Natural killer cell (primary cell): ENCODE measurements around the gene NDUFAF5. TPM values are rescaled to one million over a fixed set of nuclear protein-coding genes. Genes with fewer than 3 reads are reported as not detected.

Experiments used
- ATAC-seq, 3 donors: fragments of 150-1000 bp in 2 of 3; fragments of 200-7000 bp in 1 of 3; cut with Tn5 transposase; 1 replicate in 1 of 3; 2 replicates in 2 of 3; pipeline ENCODE4 v1.10.0; 2021; ENCODE audit warnings: mild to moderate bottlenecking in 2 of 3, moderate library complexity in 2 of 3
- DNase-seq, 2 donors: peaks; one replicate each; pipeline versions ENCODE4 v3.0.0 to v3.0.0-alpha.2; 2013 to 2021; ENCODE audit warnings: mixed read lengths in 1 of 2
- H3K27ac ChIP-seq: one replicate; pipeline ENCODE4 v1.5.1; 2013; ENCODE audit warnings: mild to moderate bottlenecking, low read length
- H3K27me3 ChIP-seq: one replicate; pipeline ENCODE4 v1.6.1; 2013; ENCODE audit warnings: low read length; ENCODE audit not compliant: control insufficient read depth, insufficient read depth
- H3K36me3 ChIP-seq: one replicate; pipeline ENCODE4 v1.6.1; 2013; ENCODE audit warnings: low read length; ENCODE audit not compliant: control insufficient read depth, insufficient read depth
- H3K4me1 ChIP-seq: one replicate; pipeline ENCODE4 v1.6.1; 2013; ENCODE audit warnings: low read length; ENCODE audit not compliant: control insufficient read depth, insufficient read depth
- H3K4me3 ChIP-seq: one replicate; pipeline ENCODE4 v1.5.1; 2013; ENCODE audit warnings: low read length
- H3K9me3 ChIP-seq: one replicate; pipeline ENCODE4 v1.6.1; 2013; ENCODE audit warnings: low read length; ENCODE audit not compliant: control insufficient read depth, insufficient read depth
- H3K27ac Mint-ChIP-seq, 2 donors: one replicate each; pipeline ENCODE4 v1.8.0; 2022; ENCODE audit warnings: mild to moderate bottlenecking in 2 of 2, mixed read lengths in 2 of 2, moderate library complexity in 1 of 2
- H3K27me3 Mint-ChIP-seq, 2 donors: one replicate each; pipeline ENCODE4 v1.8.0; 2022; ENCODE audit warnings: low read depth in 2 of 2, mixed read lengths in 2 of 2
- H3K36me3 Mint-ChIP-seq: one replicate; pipeline ENCODE4 v1.8.0; 2022; ENCODE audit warnings: mixed read lengths
- H3K4me1 Mint-ChIP-seq, 2 donors: one replicate each; pipeline ENCODE4 v1.8.0; 2022; ENCODE audit warnings: mixed read lengths in 2 of 2
- H3K4me3 Mint-ChIP-seq: one replicate; pipeline ENCODE4 v1.8.0; 2022; ENCODE audit warnings: mild to moderate bottlenecking, moderate library complexity, mixed read lengths
- H3K9me3 Mint-ChIP-seq, 2 donors: one replicate each; pipeline ENCODE4 v1.8.0; 2022; ENCODE audit warnings: mixed read lengths in 2 of 2
- CTCF ChIP-seq: fragments of 200-600 bp; IDR thresholded peaks from one replicate; pipeline ENCODE4 v1.8.0; 2022; ENCODE audit warnings: antibody characterized with exemption
- WGBS: methylation state at CpG from one replicate; pipeline ENCODE4 v1.1.7; 2013; ENCODE audit warnings: missing lambda C conversion rate; ENCODE audit not compliant: insufficient coverage; 5-methylcytosine and 5-hydroxymethylcytosine counted together
- intact Hi-C: fragments of 100-400 bp; cut with micrococcal nuclease; formaldehyde crosslinking; loops from one replicate; pipeline ENCODE4 v1.14.2; 2022
- total RNA-seq, 4 donors: library from RNA; stranded (reverse); fragments of 120-200 nt in 1 of 4; gene quantifications; one replicate each; pipeline versions ENCODE4 v1.2.3 to v1.2.4, GENCODE V29; 2013 to 2022

The NDUFAF5 gene
- total RNA-seq, 3 donors from 2014 or later (not counting 1 experiment from before 2014, with no cell fraction given), result 63.4 to 75.9 (median 63.7) TPM

GRCh38 chr20:13844296-13844695, 59.5 kb downstream of the NDUFAF5 start:
- no peaks in the 10 kb centered on the region for H3K36me3 Mint-ChIP-seq
- 93% methylated on average over 2 of the region's 4 CpGs for WGBS
- intact Hi-C loops, result no loop called here

GRCh38 chr20:13851279-13851678, 66.5 kb downstream of the NDUFAF5 start:
- intact Hi-C loops, result no loop called here
- H3K27me3 ChIP-seq, result no peaks in the 10 kb centered on the region
- no peak overlapping the region for H3K4me3 ChIP-seq
- Mint-ChIP-seq H3K4me3 (no peak overlapping the region), H3K27me3 (no peaks in the 10 kb centered on the region), H3K36me3 (no peaks in the 10 kb centered on the region), H3K27ac (no peak overlapping the region), H3K9me3 (peaks cover 3% of the 10 kb centered on the region in 2 donors), H3K4me1 (no peaks in the 10 kb centered on the region)
- H3K4me1 ChIP-seq, result no peaks in the 10 kb centered on the region
- ATAC-seq (no peak), DNase-seq (no peak)
- peaks cover 3% of the 10 kb centered on the region for H3K9me3 ChIP-seq
- TF ChIP-seq CTCF, result no peak
- 94% methylated on average over 2 of the region's 2 CpGs for WGBS
- H3K36me3 ChIP-seq, result no peaks in the 10 kb centered on the region
- H3K27ac ChIP-seq, result no peak overlapping the region

More at GRCh38 chr20:13844296-13844695, 59.5 kb downstream of the NDUFAF5 start:
- no peaks in the 10 kb centered on the region for H3K36me3 ChIP-seq
- H3K9me3 Mint-ChIP-seq, result peaks cover 3% of the 10 kb centered on the region in 2 donors
- H3K4me1 ChIP-seq, result no peaks in the 10 kb centered on the region
- peaks cover 3% of the 10 kb centered on the region for H3K9me3 ChIP-seq
- H3K4me3 ChIP-seq, result no peak overlapping the region
- peaks cover 0 to 2% of the 10 kb centered on the region in 2 donors for H3K27me3 Mint-ChIP-seq
- H3K4me3 Mint-ChIP-seq, result no peak overlapping the region
- no peaks in the 10 kb centered on the region for H3K27me3 ChIP-seq
- DNase-seq (no peak), ATAC-seq (no peak)
- no peak overlapping the region for H3K27ac Mint-ChIP-seq
- H3K4me1 Mint-ChIP-seq, result no peaks in the 10 kb centered on the region
- no peak overlapping the region for H3K27ac ChIP-seq
- TF ChIP-seq CTCF, result no peak

- H3K27me3 Mint-ChIP-seq, result no peaks in the 10 kb centered on the region
- no peaks in the 10 kb centered on the region for H3K4me1 Mint-ChIP-seq
- no peaks in the 10 kb centered on the region for H3K36me3 Mint-ChIP-seq
- Histone ChIP-seq H3K4me1 (no peaks in the 10 kb centered on the region), H3K27ac (no peak overlapping the region), H3K4me3 (no peak overlapping the region), H3K27me3 (no peaks in the 10 kb centered on the region), H3K36me3 (no peaks in the 10 kb centered on the region), H3K9me3 (peaks cover 3% of the 10 kb centered on the region)
- WGBS, result 83% methylated on average over 1 of the region's 1 CpG
- TF ChIP-seq CTCF, result no peak
- intact Hi-C loops, result no loop called here
- H3K4me3 Mint-ChIP-seq, result no peak overlapping the region
- peaks cover 3% of the 10 kb centered on the region in 2 donors for H3K9me3 Mint-ChIP-seq
- DNase-seq (no peak), ATAC-seq (no peak)
- H3K27ac Mint-ChIP-seq, result no peak overlapping the region
These were observed 67.5 kb downstream of the NDUFAF5 start for GRCh38 chr20:13852306-13852705.

- Histone ChIP-seq H3K36me3 (no peaks in the 10 kb centered on the region), H3K9me3 (no peaks in the 10 kb centered on the region), H3K4me1 (no peaks in the 10 kb centered on the region), H3K4me3 (no peak overlapping the region), H3K27me3 (no peaks in the 10 kb centered on the region), H3K27ac (no peak overlapping the region)
- Mint-ChIP-seq H3K27ac (no peak overlapping the region), H3K4me1 (no peaks in the 10 kb centered on the region), H3K27me3 (no peaks in the 10 kb centered on the region), H3K9me3 (peaks cover 0 to 5% of the 10 kb centered on the region in 2 donors), H3K36me3 (no peaks in the 10 kb centered on the region), H3K4me3 (no peak overlapping the region)
- no peak for TF ChIP-seq CTCF
- ATAC-seq, result no peak
- 86% methylated on average over 3 of the region's 4 CpGs for WGBS
- no peak for DNase-seq
- intact Hi-C loops, result no loop called here
These were observed 70.8 kb downstream of the NDUFAF5 start for GRCh38 chr20:13855613-13856012.
